ENCODE results near the gene MYEOV.

Gene MYEOV

GRCh38 chr11:69272831-69273485 is 21.0 kb upstream of the MYEOV start:
- FAIRE-seq: no peak
- TF ChIP-seq CTCF (IDR thresholded peaks at IDR 0.05; ENCODE audit: insufficient read depth, missing control alignments): no peak
- no peak for DNase-seq (ENCODE audit: insufficient read length, low spot score)

- no peak for DNase-seq (ENCODE audit: insufficient read length, low spot score)
- no peak for TF ChIP-seq CTCF (IDR thresholded peaks at IDR 0.05; ENCODE audit: insufficient read depth, missing control alignments)
- no peak for FAIRE-seq
These were observed 20.4 kb upstream of the MYEOV start for GRCh38 chr11:69273571-69273970.

GRCh38 chr11:69274531-69275016 is 19.4 kb upstream of the MYEOV start:
- FAIRE-seq: no peak
- no peak for DNase-seq (ENCODE audit: insufficient read length, low spot score)
- TF ChIP-seq CTCF (IDR thresholded peaks at IDR 0.05; ENCODE audit: insufficient read depth, missing control alignments): no peak

GRCh38 chr11:69275178-69275577 is 18.8 kb upstream of the MYEOV start:
- FAIRE-seq (no peak), DNase-seq (ENCODE audit: insufficient read length, low spot score) (no peak)
- TF ChIP-seq CTCF (IDR thresholded peaks at IDR 0.05; ENCODE audit: insufficient read depth, missing control alignments): no peak

GRCh38 chr11:69276165-69276564 is 17.8 kb upstream of the MYEOV start:
- no peak for TF ChIP-seq CTCF (IDR thresholded peaks at IDR 0.05; ENCODE audit: insufficient read depth, missing control alignments)
- DNase-seq (ENCODE audit: insufficient read length, low spot score): no peak
- no peak for FAIRE-seq

GRCh38 chr11:69277074-69277809 is 16.7 kb upstream of the MYEOV start:
- TF ChIP-seq CTCF (IDR thresholded peaks at IDR 0.05; ENCODE audit: insufficient read depth, missing control alignments): no peak
- no peak for DNase-seq (ENCODE audit: insufficient read length, low spot score)
- no peak for FAIRE-seq
